Nephron (organoid): ENCODE data around the gene ANKRD60.

Experiments
- H3K27ac Mint-ChIP-seq, 3 experiments: 2 replicates each; pipeline ENCODE4 v1.8.0; 2020; ENCODE audit warnings: mixed read lengths in 3 of 3, mild to moderate bottlenecking in 2 of 3, moderate library complexity in 1 of 3
- H3K27me3 Mint-ChIP-seq: 2 replicates; pipeline ENCODE4 v1.8.0; 2021; ENCODE audit warnings: low read depth, mild to moderate bottlenecking, moderate library complexity, mixed read lengths
- H3K36me3 Mint-ChIP-seq: 2 replicates; pipeline ENCODE4 v1.8.0; 2020; ENCODE audit warnings: low read depth, mixed read lengths
- H3K4me1 Mint-ChIP-seq: 2 replicates; pipeline ENCODE4 v1.8.0; 2020; ENCODE audit warnings: mixed read lengths
- H3K4me3 Mint-ChIP-seq, 3 experiments: 2 replicates each; pipeline ENCODE4 v1.8.0; 2020; ENCODE audit warnings: mild to moderate bottlenecking in 3 of 3, mixed read lengths in 3 of 3, moderate library complexity in 2 of 3
- H3K9me3 Mint-ChIP-seq: 2 replicates; pipeline ENCODE4 v1.8.0; 2020; ENCODE audit warnings: mixed read lengths
- TF ChIP-seq, protein P1 (sequence below), 3 experiments: fragments of 200-600 bp; sonication (generic); IDR thresholded peaks; one replicate each; pipeline ENCODE4 v1.5.0; 2021; ENCODE audit warnings: antibody characterized with exemption in 3 of 3; ENCODE audit not compliant: unreplicated experiment in 3 of 3

ANKRD60 gene

GRCh38 chr20:58199469-58199868 lies 29.0 kb downstream of the ANKRD60 start:
- H3K27me3 Mint-ChIP-seq: peaks cover 24% of the 10 kb centered on the region
- H3K4me3 Mint-ChIP-seq: no peak overlapping the region
- peaks cover 2% of the 10 kb centered on the region for H3K9me3 Mint-ChIP-seq
- peaks cover 24% of the 10 kb centered on the region for H3K4me1 Mint-ChIP-seq
- H3K27ac Mint-ChIP-seq: peak overlapping the region; percentile 21 to 84 (median 82)
- H3K36me3 Mint-ChIP-seq: no peaks in the 10 kb centered on the region
- TF ChIP-seq, protein P1, sequence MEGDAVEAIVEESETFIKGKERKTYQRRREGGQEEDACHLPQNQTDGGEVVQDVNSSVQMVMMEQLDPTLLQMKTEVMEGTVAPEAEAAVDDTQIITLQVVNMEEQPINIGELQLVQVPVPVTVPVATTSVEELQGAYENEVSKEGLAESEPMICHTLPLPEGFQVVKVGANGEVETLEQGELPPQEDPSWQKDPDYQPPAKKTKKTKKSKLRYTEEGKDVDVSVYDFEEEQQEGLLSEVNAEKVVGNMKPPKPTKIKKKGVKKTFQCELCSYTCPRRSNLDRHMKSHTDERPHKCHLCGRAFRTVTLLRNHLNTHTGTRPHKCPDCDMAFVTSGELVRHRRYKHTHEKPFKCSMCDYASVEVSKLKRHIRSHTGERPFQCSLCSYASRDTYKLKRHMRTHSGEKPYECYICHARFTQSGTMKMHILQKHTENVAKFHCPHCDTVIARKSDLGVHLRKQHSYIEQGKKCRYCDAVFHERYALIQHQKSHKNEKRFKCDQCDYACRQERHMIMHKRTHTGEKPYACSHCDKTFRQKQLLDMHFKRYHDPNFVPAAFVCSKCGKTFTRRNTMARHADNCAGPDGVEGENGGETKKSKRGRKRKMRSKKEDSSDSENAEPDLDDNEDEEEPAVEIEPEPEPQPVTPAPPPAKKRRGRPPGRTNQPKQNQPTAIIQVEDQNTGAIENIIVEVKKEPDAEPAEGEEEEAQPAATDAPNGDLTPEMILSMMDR (IDR thresholded peaks at IDR 0.05; ENCODE audit: unreplicated experiment in 3 of 3): no peak

DNA sequence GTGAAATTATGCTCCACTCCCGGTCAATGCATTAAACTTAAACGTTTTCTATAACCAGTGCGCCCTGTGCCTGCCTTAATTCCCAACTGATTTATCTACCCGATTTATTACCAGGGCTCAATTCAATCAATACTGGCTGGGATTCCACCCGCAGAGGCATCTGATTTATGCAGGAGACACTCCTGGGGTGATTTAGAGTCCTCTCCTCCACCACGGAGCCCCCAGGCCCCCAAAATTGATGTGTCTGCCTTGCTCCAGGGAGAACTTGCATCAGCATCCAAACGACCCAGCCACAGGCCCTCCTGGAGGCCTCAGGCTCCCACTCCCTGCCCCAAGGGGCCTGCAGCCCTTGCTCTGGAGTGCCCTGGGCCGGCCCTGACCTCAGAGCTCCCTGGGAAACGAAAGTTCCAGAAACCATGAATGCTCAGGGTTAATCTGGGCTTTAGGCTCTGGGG lies 29.5 kb downstream of the ANKRD60 start:
- no peak overlapping the region for H3K4me3 Mint-ChIP-seq
- peaks cover 24% of the 10 kb centered on the region for H3K4me1 Mint-ChIP-seq
- peaks cover 21% of the 10 kb centered on the region for H3K27me3 Mint-ChIP-seq
- no peaks in the 10 kb centered on the region for H3K36me3 Mint-ChIP-seq
- peak overlapping the region; percentile 21 to 84 (median 84) for H3K27ac Mint-ChIP-seq
- peaks cover 2% of the 10 kb centered on the region for H3K9me3 Mint-ChIP-seq
- TF ChIP-seq, protein P1 (IDR thresholded peaks at IDR 0.05; ENCODE audit: unreplicated experiment in 3 of 3): no peak

DNA sequence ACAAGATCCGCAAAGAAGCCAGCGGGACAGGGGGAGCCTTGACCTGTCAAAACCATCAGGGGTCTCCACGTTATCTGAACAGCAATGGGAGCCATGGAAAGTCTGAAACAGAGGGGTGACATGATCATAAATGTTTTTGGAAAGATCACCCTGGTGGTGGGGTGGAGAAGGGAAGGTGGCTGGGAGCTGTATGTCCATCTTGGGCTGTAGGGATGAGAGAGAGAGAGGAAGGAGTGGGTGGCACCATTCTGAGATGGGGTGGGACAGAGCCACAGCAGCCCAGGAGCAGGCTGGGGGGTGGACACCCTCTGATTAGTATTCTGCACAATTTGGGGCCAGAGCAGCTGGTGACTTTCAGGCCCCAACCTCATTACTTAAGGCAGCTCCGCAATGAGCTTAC lies 30.1 kb downstream of the ANKRD60 start:
- Mint-ChIP-seq H3K9me3 (peaks cover 2% of the 10 kb centered on the region), H3K4me1 (peaks cover 24% of the 10 kb centered on the region)

GRCh38 chr20:58197185-58197469 lies 31.3 kb downstream of the ANKRD60 start:
- Mint-ChIP-seq H3K4me3 (no peak overlapping the region), H3K9me3 (peaks cover 2% of the 10 kb centered on the region), H3K27me3 (peaks cover 24% of the 10 kb centered on the region), H3K36me3 (no peaks in the 10 kb centered on the region), H3K27ac (peak overlapping the region; percentile 21 to 84 (median 76)), H3K4me1 (peaks cover 23% of the 10 kb centered on the region)
- TF ChIP-seq, protein P1 (IDR thresholded peaks at IDR 0.05; ENCODE audit: unreplicated experiment in 3 of 3): no peak

More for the DNA sequence above, 30.1 kb downstream of the ANKRD60 start:
- Mint-ChIP-seq H3K27me3 (peaks cover 21% of the 10 kb centered on the region), H3K27ac (peak overlapping the region; percentile 21 to 84 (median 84)), H3K36me3 (no peaks in the 10 kb centered on the region), H3K4me3 (no peak overlapping the region)
- TF ChIP-seq, protein P1 (IDR thresholded peaks at IDR 0.05; ENCODE audit: unreplicated experiment in 3 of 3): no peak

DNA sequence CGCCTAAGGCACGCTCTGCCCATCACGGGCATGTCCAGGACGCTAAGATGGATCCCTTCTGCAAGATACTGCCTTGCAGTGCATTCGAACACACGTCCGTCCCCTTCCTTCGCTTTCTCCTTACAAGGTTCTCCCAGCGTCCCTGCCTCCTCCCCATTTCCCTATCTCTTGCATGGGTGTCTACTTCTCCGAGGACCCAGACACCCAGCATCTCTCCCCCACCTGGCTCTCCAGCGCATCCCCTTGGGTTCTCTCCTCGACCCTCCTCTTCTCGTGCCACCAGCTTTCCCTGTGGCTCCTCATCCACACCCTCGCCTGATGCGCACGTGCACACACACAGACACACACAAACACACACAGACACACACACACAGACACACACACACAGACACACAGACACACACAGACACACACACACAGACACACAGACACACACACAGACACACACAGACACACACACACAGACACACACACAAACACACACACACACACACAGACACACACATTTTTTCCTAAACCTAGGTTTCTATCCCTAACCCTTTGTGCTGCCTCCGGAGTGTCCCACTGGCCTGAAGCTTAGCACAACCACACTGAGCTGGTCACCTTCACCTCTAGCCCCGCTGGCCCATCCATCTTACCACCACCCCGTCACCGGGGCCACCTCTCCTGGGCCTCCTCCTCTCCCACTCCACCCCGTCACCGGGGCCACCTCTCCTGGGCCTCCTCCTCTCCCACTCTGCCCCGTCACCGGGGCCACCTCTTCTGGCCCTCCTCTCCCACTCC lies 31.9 kb downstream of the ANKRD60 start:
- Mint-ChIP-seq H3K36me3 (no peaks in the 10 kb centered on the region), H3K27me3 (peaks cover 24% of the 10 kb centered on the region), H3K4me3 (no peak overlapping the region), H3K9me3 (peaks cover 2% of the 10 kb centered on the region), H3K27ac (peak overlapping the region; percentile 21 to 84 (median 76)), H3K4me1 (peaks cover 18% of the 10 kb centered on the region)
- TF ChIP-seq, protein P1 (IDR thresholded peaks at IDR 0.05; ENCODE audit: unreplicated experiment in 3 of 3): no peak

DNA sequence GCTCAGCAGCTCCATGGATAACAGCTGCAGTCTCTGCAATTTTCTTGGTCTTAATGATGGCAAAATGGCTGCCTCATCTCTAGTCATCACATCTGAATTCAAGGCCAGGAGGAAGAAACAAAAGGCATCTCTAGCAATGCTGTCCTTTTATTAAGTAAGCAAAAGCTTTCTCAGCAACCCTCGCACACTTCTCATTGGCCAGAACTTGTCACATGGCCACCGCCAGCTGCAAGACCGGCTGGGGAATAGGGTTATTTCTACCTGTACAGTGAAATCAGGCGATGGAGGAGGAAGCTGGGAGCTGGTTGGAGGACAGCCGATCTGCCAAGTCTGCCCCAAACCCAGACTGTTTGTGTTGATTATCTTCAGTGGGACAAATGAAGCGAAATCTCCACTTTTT lies 33.4 kb downstream of the ANKRD60 start:
- Mint-ChIP-seq H3K4me3 (no peak overlapping the region), H3K27ac (no peak overlapping the region), H3K36me3 (no peaks in the 10 kb centered on the region), H3K9me3 (peaks cover 2% of the 10 kb centered on the region), H3K27me3 (peaks cover 30% of the 10 kb centered on the region), H3K4me1 (peaks cover 17% of the 10 kb centered on the region)
- TF ChIP-seq, protein P1 (IDR thresholded peaks at IDR 0.05; ENCODE audit: unreplicated experiment in 3 of 3): no peak
